B cell (primary cell): ENCODE results near the gene PLSCR3. TPM values are rescaled to one million over a fixed set of nuclear protein-coding genes. Genes with fewer than 3 reads are reported as not detected.

Source experiments
- ATAC-seq: fragments of 200-7000 bp; cut with Tn5 transposase; one replicate; pipeline ENCODE4 v1.10.0; 2021; ENCODE audit warnings: low read depth, mild to moderate bottlenecking, moderate number of reproducible peaks, moderate library complexity
- CTCF ChIA-PET: fragments of 350-600 bp; sonication (Branson Sonifier 250); formaldehyde crosslinking; loops from one replicate; lab custom pipeline; 2021; ENCODE audit warnings: antibody characterized with exemption, inconsistent platforms; lab: Charles Lee
- POLR2A ChIA-PET: fragments of 350-600 bp; sonication (Branson Sonifier 250); formaldehyde crosslinking; loops from one replicate; lab custom pipeline; 2021; ENCODE audit warnings: antibody characterized with exemption; lab: Charles Lee
- DNase-seq: peaks from one replicate; pipeline ENCODE4 v3.0.0; 2013
- H2AFZ ChIP-seq: 2 replicates; pipeline ENCODE4 v1.6.1; 2012; ENCODE audit warnings: mild to moderate bottlenecking, low read depth, low read length; ENCODE audit not compliant: insufficient read depth, poor library complexity, severe bottlenecking
- H3K27ac ChIP-seq, 2 donors: 1 replicate in 1 of 2; 2 replicates in 1 of 2; pipeline ENCODE4 v1.5.1; 2012 to 2013; ENCODE audit warnings: low read length in 2 of 2, mild to moderate bottlenecking in 2 of 2, moderate library complexity in 1 of 2
- H3K27me3 ChIP-seq, 4 experiments: fragments of 200-600 bp in 1 of 4; sonication (generic) in 1 of 4; replicated peaks in 1 of 4; 1 replicate in 2 of 4; 2 replicates in 2 of 4; pipeline versions ENCODE4 v1.6.1 to v1.7.0; 2013 to 2016; ENCODE audit warnings: low read length in 3 of 4, mild to moderate bottlenecking in 2 of 4, mixed read lengths in 1 of 4, moderate library complexity in 1 of 4; ENCODE audit not compliant: insufficient read depth in 4 of 4, control insufficient read depth in 3 of 4; ENCODE audit errors: control extremely low read depth in 1 of 4
- H3K36me3 ChIP-seq, 2 experiments: replicated peaks in 1 of 2; 1 replicate in 1 of 2; 2 replicates in 1 of 2; pipeline versions ENCODE4 v1.6.1 to v1.7.1; 2013; ENCODE audit warnings: low read length in 1 of 2; ENCODE audit not compliant: insufficient read depth in 2 of 2, control insufficient read depth in 1 of 2; ENCODE audit errors: control extremely low read depth in 1 of 2, extremely low read depth in 1 of 2
- H3K4me1 ChIP-seq, 2 donors: fragments of 200-600 bp in 1 of 2; sonication (generic) in 1 of 2; 1 replicate in 1 of 2; 2 replicates in 1 of 2; pipeline versions ENCODE4 v1.5.1 to v1.6.1; 2013 to 2017; ENCODE audit warnings: low read length in 2 of 2; ENCODE audit not compliant: control insufficient read depth in 2 of 2, insufficient read depth in 2 of 2
- H3K4me2 ChIP-seq: replicated peaks from 2 replicates; pipeline ENCODE3; 2012; ENCODE audit warnings: mild to moderate bottlenecking, low read depth, low read length; ENCODE audit not compliant: poor library complexity, severe bottlenecking
- H3K4me3 ChIP-seq, 5 experiments: fragments of 200-600 bp in 1 of 5; sonication (generic) in 1 of 5; 1 replicate in 3 of 5; 2 replicates in 2 of 5; pipeline versions ENCODE4 v1.5.1 to v1.7.0; 2011 to 2016; ENCODE audit warnings: low read length in 4 of 5, mild to moderate bottlenecking in 4 of 5, low read depth in 2 of 5, control low read depth in 1 of 5, moderate library complexity in 1 of 5; ENCODE audit not compliant: insufficient read depth in 1 of 5; ENCODE audit errors: control extremely low read depth in 1 of 5, extremely low read depth in 1 of 5
- H3K79me2 ChIP-seq: fragments of 200-600 bp; sonication (generic); one replicate; pipeline ENCODE4 v1.6.0; 2016; ENCODE audit warnings: low read length; ENCODE audit not compliant: control insufficient read depth, insufficient read depth
- H3K9ac ChIP-seq: fragments of 200-600 bp; sonication (generic); 2 replicates; pipeline ENCODE4 v1.6.1; 2017; ENCODE audit warnings: mild to moderate bottlenecking, low read length, moderate library complexity
- H3K9me3 ChIP-seq, 3 donors: one replicate each; pipeline versions ENCODE4 v1.6.1 to v1.7.1; 2013; ENCODE audit warnings: low read length in 2 of 3; ENCODE audit not compliant: control insufficient read depth in 2 of 3, insufficient read depth in 1 of 3; ENCODE audit errors: control extremely low read depth in 1 of 3
- H4K20me1 ChIP-seq: 2 replicates; pipeline ENCODE4 v1.6.0; 2012; ENCODE audit warnings: mild to moderate bottlenecking, low read length; ENCODE audit not compliant: insufficient read depth, control insufficient read depth, poor library complexity, severe bottlenecking
- H3K27ac Mint-ChIP-seq: one replicate; pipeline ENCODE4 v1.8.0; 2021; ENCODE audit warnings: mixed read lengths
- H3K27me3 Mint-ChIP-seq: one replicate; pipeline ENCODE4 v1.8.0; 2021; ENCODE audit warnings: mixed read lengths
- H3K4me1 Mint-ChIP-seq: one replicate; pipeline ENCODE4 v1.8.0; 2021; ENCODE audit warnings: mixed read lengths
- H3K4me3 Mint-ChIP-seq: one replicate; pipeline ENCODE4 v1.8.0; 2021; ENCODE audit warnings: mixed read lengths
- H3K9me3 Mint-ChIP-seq: one replicate; pipeline ENCODE4 v1.8.0; 2022; ENCODE audit warnings: mixed read lengths; ENCODE audit not compliant: insufficient read depth
- CTCF ChIP-seq: fragments of 200-600 bp; IDR thresholded peaks from one replicate; pipeline ENCODE4 v1.8.0; 2022; ENCODE audit warnings: antibody characterized with exemption, mild to moderate bottlenecking
- EZH2 ChIP-seq: IDR thresholded peaks from 2 replicates; pipeline ENCODE4 v1.6.1; 2012; ENCODE audit warnings: borderline replicate concordance, low read depth, mild to moderate bottlenecking, moderate library complexity, low read length; ENCODE audit not compliant: insufficient read depth, poor library complexity, severe bottlenecking
- WGBS: methylation state at CpG from one replicate; pipeline ENCODE4 v1.1.5; 2013; ENCODE audit warnings: missing lambda C conversion rate; ENCODE audit not compliant: insufficient coverage; 5-methylcytosine and 5-hydroxymethylcytosine counted together
- intact Hi-C: fragments of 100-400 bp; cut with micrococcal nuclease; formaldehyde crosslinking; loops from one replicate; pipeline ENCODE4 v1.10.0; 2022
- polyA plus RNA-seq: library from polyadenylated mRNA; depleted of rRNA; stranded (reverse); fragments of >200 nt; gene quantifications from 2 replicates; pipeline ENCODE4 v1.2.3, GENCODE V29; 2012
- total RNA-seq, 2 donors: library from RNA; stranded (reverse); fragments of 120-200 nt in 1 of 2; gene quantifications; 1 replicate in 1 of 2; 2 replicates in 1 of 2; pipeline versions ENCODE4 v1.2.3 to v1.2.4, GENCODE V29; 2013 to 2022

Gene PLSCR3
- total and polyA plus RNA-seq, 2 donors (not counting 1 experiment from before 2014, with no cell fraction given) = 31.6 to 122 TPM

- peak overlapping the region; percentile 12 for H2AFZ ChIP-seq
- intact Hi-C loops = loop anchor here (5.0 kb wide), 2 partner anchors 401 to 1951 kb away; partner anchors contain the start of genes DERL2, MIS12 and SLC16A13
These were observed 43.8 kb upstream of the PLSCR3 start for GRCh38 chr17:7437950-7438614.

More at GRCh38 chr17:7437950-7438614, 43.8 kb upstream of the PLSCR3 start:
- H3K79me2 ChIP-seq = peaks cover 27% of the 10 kb centered on the region
- Mint-ChIP-seq H3K27ac (peak overlapping the region; percentile 67), H3K9me3 (no peaks in the 10 kb centered on the region), H3K27me3 (peaks cover 43% of the 10 kb centered on the region), H3K4me3 (peak overlapping the region; percentile 84), H3K4me1 (peaks cover 48% of the 10 kb centered on the region)
- ATAC-seq (no peak), DNase-seq (peak; percentile 77)
- POLR2A ChIA-PET = interaction anchor here (0.6 kb wide), 1 partner anchor 18 kb away, joined by 10 read pairs; no protein-coding TSS in a partner anchor
- H3K9me3 ChIP-seq = peaks cover 0 to 34% (median 0%) of the 10 kb centered on the region in 3 donors
- peak overlapping the region in 2 of 5 experiments; percentile 31 to 43 for H3K4me3 ChIP-seq
- no peaks in the 10 kb centered on the region for H3K36me3 ChIP-seq
- peaks cover 51 to 53% of the 10 kb centered on the region in 2 donors for H3K4me1 ChIP-seq
- peak overlapping the region; percentile 93 for H3K4me2 ChIP-seq
- no peak overlapping the region for H3K27ac ChIP-seq
- peak overlapping the region; percentile 48 for H3K9ac ChIP-seq
- peaks cover 49% of the 10 kb centered on the region for H4K20me1 ChIP-seq
- TF ChIP-seq CTCF = no peak
- no peak for TF ChIP-seq EZH2
- CTCF ChIA-PET = interaction anchor here (0.7 to 4.2 kb wide), 11 partner anchors 17 to 235 kb away, joined by 3 to 43 read pairs (median 5); partner anchors contain the start of genes SLC35G6 and TMEM95
- WGBS = 14% methylated on average over 44 of the region's 48 CpGs
- peaks cover 0 to 51% (median 31%) of the 10 kb centered on the region in 4 experiments for H3K27me3 ChIP-seq
